Measurements from ENCODE around the gene MOB4.
"Not testable (repeated sequence)": the region's sequence is repeated elsewhere in the genome, so short reads cannot be mapped to it uniquely, and the experiment has no call there.

The MOB4 gene

GRCh38 chr2:197515739-197516392 lies at the start of gene MOB4:
Gene MOB4, plus strand, starts transcription at chr2:197516066. Its CDS starts 21 bp downstream, at chr2:197516087.
- peak; percentile 71 to 97 (median 93) for DNase-seq

DNA sequence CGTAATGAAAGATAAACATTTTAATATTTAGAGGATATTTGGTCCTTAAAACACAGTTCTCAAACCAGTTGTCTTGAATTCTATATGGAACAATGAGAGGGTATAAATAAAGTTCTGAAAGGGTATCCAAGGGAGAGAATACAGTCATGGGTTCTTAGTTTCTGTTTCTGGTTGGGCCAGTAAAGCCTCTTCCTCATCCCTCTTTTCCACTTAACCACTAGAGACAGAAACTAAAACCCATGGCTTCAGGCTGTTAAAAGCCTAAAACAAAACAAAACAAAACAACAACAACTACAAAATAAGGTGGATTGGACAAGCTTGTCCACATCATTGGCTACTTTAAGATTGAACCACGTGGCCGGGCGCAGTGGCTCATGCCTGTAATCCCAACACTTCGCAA lies 43.7 kb upstream of the MOB4 start:
- DNase-seq = no peak

- DNase-seq = no peak
Observed at GRCh38 chr2:197477797-197478196, 38.1 kb upstream of the MOB4 start.

GRCh38 chr2:197480165-197481036 lies 35.5 kb upstream of the MOB4 start:
- no peak for DNase-seq

DNA sequence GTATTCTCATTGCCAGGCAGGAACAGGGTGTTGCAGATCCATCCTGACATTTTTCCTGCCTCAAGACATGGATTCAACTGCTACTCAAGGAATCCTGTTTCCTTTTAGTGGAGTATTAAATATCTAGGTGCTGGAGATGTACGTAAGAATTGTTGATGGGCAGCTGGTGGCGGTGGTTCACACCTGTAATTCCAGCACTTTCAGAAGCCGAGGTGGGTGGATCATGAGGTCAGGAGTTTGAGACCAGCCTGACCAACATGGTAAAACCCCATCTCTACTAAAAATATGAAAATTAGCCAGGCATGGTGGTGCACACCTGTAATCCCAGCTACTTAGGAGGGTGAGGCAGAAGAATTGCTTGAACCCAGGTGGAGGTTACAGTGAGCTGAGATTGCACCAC lies 31.6 kb upstream of the MOB4 start:
- not testable (repeated sequence) for DNase-seq

- no peak for DNase-seq
Observed at GRCh38 chr2:197486175-197486574, 29.7 kb upstream of the MOB4 start.

DNA sequence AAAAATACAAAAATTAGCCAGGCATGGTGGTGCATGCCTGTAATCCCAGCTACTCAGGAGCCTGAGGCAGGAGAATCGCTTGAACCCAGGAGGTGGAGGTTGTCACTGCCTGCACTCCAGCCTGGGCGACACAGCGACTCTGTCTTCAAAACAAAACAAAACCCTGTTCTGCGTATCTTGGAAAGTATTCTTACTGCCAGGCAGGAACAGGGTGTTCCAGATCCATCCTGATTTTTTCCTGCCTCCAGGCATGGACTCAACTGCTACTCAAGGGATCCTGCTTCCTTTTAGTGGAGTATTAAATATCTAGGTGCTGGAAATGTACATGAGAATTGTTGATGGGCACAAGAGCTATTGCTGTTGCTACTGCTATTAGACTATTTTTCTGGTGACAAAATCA lies 28.5 kb upstream of the MOB4 start:
- no peak for DNase-seq

GRCh38 chr2:197495433-197496134 lies 20.3 kb upstream of the MOB4 start:
- DNase-seq = no peak

DNA sequence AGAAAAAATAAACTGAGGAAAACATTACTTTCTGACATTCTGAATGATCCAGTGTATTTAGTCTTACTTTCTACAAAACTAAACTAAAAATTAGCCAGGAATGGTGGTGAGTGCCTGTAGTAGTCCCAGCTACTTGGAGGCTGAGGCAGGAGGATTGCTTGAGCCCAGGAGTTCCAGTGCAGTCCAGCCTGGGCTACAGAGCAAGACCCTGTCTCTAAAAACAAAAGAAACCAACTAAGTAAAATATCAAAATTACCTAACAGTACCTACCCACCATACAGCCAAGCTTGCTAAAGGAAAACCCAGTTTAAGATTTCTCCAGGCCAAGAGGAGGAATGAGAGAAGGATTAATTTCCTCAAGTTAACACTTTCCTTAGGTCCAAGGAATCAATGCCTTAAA lies 19.2 kb upstream of the MOB4 start:
- no peak for DNase-seq

DNA sequence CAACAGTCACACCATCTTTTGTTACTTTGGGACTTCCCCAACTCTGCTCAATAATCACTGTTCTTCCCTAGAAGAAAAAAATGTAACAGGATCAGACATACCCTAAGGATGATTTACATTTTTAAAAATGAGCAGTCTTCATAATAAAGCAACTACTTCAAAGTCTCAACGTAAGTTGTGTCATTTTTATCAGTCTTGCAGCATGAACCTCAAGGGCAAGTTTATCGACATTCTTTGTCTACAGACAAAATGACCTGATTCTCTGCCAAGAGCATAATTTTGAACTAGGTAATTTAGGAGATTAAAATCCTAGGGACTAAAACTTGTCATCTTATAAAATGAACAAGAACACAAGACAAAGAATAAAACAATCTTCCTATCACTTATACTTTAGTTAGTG lies 18.5 kb upstream of the MOB4 start:
- no peak for DNase-seq

DNA sequence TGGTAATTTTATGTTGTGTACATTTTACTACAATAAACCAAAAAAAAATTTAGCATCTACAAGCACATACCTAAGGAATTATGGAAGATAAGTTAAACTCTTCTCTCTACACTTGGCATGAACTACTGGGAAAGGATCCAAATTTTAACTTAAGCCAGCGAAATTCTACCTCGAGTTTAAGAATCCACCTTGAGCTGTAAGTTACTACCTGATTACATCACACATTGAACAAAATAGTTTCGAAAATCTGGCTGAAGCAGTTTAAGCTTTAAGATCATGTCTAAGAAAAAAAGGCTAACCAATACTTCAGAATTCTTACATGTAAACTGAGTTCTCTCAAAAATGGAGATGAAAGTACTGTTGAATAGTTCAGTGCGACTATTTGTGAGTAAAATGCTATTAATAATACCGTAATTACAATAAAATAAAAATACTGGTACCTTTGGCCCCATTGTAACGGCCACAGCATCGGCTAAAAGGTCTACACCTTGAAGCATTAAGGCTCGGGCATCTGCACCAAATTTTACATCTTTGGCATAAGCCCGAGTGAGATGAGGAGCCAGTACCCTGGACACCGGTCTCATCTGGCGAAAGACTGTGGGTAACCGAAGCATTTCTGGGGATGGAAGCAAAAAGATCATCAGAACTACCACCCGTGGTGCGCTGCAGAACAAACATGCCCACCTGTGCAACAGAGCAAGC lies 17.5 kb upstream of the MOB4 start:
- DNase-seq = peak in 1 of 58 donors; percentile 25

- peak in 51 of 58 donors; percentile 4 to 78 (median 47) for DNase-seq
Observed at GRCh38 chr2:197498937-197499593, 16.8 kb upstream of the MOB4 start.

GRCh38 chr2:197499594-197500502 lies 16.0 kb upstream of the MOB4 start, which contains the start of the genes HSPD1 and HSPE1:
Gene HSPD1, minus strand, starts transcription at chr2:197499840. Its CDS starts 992 bp downstream, at chr2:197498848.
Gene HSPE1, plus strand, starts transcription at chr2:197500379. Its CDS starts 58 bp downstream, at chr2:197500437.
- DNase-seq = peak; percentile 87 to 100 (median 98)

DNA sequence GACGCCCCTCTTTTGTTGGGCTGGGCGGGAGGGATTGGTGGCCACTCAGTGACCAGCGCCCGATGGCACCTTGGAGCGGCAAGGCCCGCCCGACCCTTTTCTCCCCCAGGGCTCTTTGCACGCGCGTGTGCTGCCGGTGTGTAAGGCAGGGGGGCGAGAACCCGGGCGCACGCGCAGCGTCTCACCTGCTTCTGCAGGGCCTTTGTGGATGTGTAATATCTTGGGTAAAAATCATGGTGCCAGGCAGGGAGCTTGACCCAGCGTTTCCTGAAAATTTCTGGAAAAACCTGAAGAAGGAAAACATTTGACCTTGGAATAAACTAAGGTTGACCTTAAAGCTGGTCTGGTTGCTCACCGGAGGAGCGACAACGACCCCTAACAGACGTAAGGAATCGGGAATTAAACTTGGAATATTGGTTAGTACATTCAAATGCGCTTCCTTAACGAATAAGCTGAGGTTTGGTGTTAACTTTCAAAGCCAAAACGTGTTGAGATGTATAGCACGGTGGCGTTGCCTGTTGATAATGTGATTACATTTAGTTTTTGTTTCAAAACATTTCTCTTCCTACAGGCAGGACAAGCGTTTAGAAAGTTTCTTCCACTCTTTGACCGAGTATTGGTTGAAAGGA lies 15.2 kb upstream of the MOB4 start:
- DNase-seq = peak in 5 of 58 donors; percentile 30 to 72 (median 55)

- peak in 1 of 58 donors; percentile 1 for DNase-seq
Observed at GRCh38 chr2:197502201-197502600, 13.7 kb upstream of the MOB4 start.

GRCh38 chr2:197502685-197503084 lies 13.2 kb upstream of the MOB4 start:
- no peak for DNase-seq

GRCh38 chr2:197504000-197504399 lies 11.9 kb upstream of the MOB4 start:
- no peak for DNase-seq

DNA sequence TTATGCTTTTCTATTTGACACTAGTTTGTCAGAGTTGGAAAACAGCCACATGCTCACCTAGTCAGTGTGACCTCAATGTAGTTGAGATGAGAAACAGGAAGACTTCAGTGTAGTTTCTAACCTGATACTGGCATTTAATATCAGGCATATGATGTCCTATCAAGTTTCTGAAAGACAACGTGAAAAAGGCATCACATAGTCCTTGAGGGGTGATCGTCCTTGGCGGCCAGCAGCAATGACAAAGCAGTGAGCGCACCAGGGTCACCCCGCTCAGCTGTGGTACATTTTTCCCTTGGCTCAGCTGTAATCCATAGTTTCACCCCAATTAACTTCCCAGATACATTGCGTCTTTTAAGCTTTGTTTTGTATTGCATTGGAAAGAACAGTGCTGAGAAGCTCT lies 11.4 kb upstream of the MOB4 start:
- DNase-seq = peak in 1 of 58 donors; percentile 1

DNA sequence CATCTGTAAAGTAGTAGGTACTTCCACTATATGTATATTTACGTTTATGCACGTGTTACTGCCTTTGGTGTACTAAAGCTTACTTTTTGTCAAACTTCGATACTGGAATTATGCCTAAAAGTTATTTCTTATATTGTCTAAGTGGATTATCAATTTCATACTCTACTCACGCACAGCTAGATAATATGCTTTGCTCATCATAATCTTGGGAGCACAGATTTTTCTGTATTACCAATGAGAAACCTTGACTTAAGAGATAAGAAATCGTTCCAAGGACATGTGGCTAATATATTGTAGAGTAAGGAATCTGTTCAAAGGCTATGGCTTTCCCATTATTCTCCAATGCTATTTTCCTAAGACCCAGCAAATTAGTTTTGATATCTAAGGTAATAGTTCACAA lies 9.2 kb upstream of the MOB4 start:
- DNase-seq = no peak
